ENCODE data around the gene RHO.
"Not testable (repeated sequence)": the region's sequence is repeated elsewhere in the genome, so short reads cannot be mapped to it uniquely, and the experiment has no call there.

RHO gene

GRCh38 chr3:129528589-129529100, at the start of gene RHO:
Gene RHO (plus strand): TSS chr3:129528639. CDS start chr3:129528734, 95 bp downstream.
- no peak for DNase-seq

GRCh38 chr3:129481225-129481765, 47.1 kb upstream of the RHO start:
- not testable (repeated sequence) for DNase-seq

- no peak for DNase-seq
Observed at GRCh38 chr3:129481766-129482332, 46.6 kb upstream of the RHO start.

GRCh38 chr3:129482721-129483120, 45.7 kb upstream of the RHO start:
- no peak for DNase-seq

- no peak for DNase-seq
Observed at GRCh38 chr3:129483870-129484269, 44.6 kb upstream of the RHO start.

GRCh38 chr3:129485146-129485545, 43.3 kb upstream of the RHO start:
- DNase-seq: not testable (repeated sequence)

GRCh38 chr3:129485721-129486663, 42.4 kb upstream of the RHO start:
- peak in 1 of 3 experiments; percentile 15 for DNase-seq

GRCh38 chr3:129486664-129487035, 41.8 kb upstream of the RHO start:
- DNase-seq: no peak

- no peak for DNase-seq
Observed at GRCh38 chr3:129487183-129487867, 41.1 kb upstream of the RHO start.

GRCh38 chr3:129487868-129488335, 40.5 kb upstream of the RHO start:
- not testable (repeated sequence) for DNase-seq

- DNase-seq: not testable (repeated sequence)
Observed at GRCh38 chr3:129489258-129489657, 39.2 kb upstream of the RHO start.

GRCh38 chr3:129490273-129490675, 38.2 kb upstream of the RHO start:
- DNase-seq: peak; percentile 61 to 93 (median 73)

- not testable (repeated sequence) for DNase-seq
Observed at GRCh38 chr3:129491077-129491476, 37.4 kb upstream of the RHO start.

- DNase-seq: no peak
Observed at GRCh38 chr3:129491794-129492193, 36.6 kb upstream of the RHO start.

- no peak for DNase-seq
Observed at GRCh38 chr3:129492691-129493090, 35.7 kb upstream of the RHO start.

GRCh38 chr3:129493206-129493605, 35.2 kb upstream of the RHO start:
- no peak for DNase-seq

- DNase-seq: not testable (repeated sequence)
Observed at GRCh38 chr3:129494499-129494898, 33.9 kb upstream of the RHO start.

GRCh38 chr3:129495006-129495639, 33.3 kb upstream of the RHO start:
- DNase-seq: not testable (repeated sequence)

- not testable (repeated sequence) for DNase-seq
Observed at GRCh38 chr3:129497876-129498275, 30.6 kb upstream of the RHO start.

- DNase-seq: not testable (repeated sequence)
Observed at GRCh38 chr3:129498603-129499488, 29.6 kb upstream of the RHO start.

Data from NCI-H1417 (cell line).